ENCODE results near the gene CD300LF. TPM values are rescaled to one million over a fixed set of nuclear protein-coding genes. Genes with fewer than 3 reads are reported as not detected.

The CD300LF gene
- total RNA-seq, 1 donor from 2014 or later, result 0.49 TPM

- Histone ChIP-seq H3K4me3 (no peak overlapping the region), H3K27ac (no peak overlapping the region), H3K9me3 (no peaks in the 10 kb centered on the region), H3K4me1 (no peaks in the 10 kb centered on the region), H3K36me3 (no peaks in the 10 kb centered on the region), H3K27me3 (no peaks in the 10 kb centered on the region)
- no peak for DNase-seq (ENCODE audit: extremely low spot score in 2 of 2)
- intact Hi-C loops (cut with DNase I), result no loop called here
- TF ChIP-seq POLR2AphosphoS5 (IDR thresholded peaks at IDR 0.05; ENCODE audit: insufficient read depth in 1 of 2, low read depth in 1 of 2), result no peak
- TF ChIP-seq CTCF (IDR thresholded peaks at IDR 0.05), result no peak
- no peak for TF ChIP-seq POLR2A (IDR thresholded peaks at IDR 0.05)
Observed at GRCh38 chr17:74649909-74650308, 62.8 kb downstream of the CD300LF start.

GRCh38 chr17:74647871-74648672, 64.7 kb downstream of the CD300LF start:
- TF ChIP-seq POLR2A (IDR thresholded peaks at IDR 0.05) (no peak), CTCF (IDR thresholded peaks at IDR 0.05) (no peak), POLR2AphosphoS5 (IDR thresholded peaks at IDR 0.05; ENCODE audit: insufficient read depth in 1 of 2, low read depth in 1 of 2) (no peak)
- H3K4me3 ChIP-seq, result no peak overlapping the region
- H3K36me3 ChIP-seq, result no peaks in the 10 kb centered on the region
- intact Hi-C loops (cut with DNase I), result no loop called here
- DNase-seq (ENCODE audit: extremely low spot score in 2 of 2), result no peak
- no peak overlapping the region for H3K27ac ChIP-seq
- H3K9me3 ChIP-seq, result no peaks in the 10 kb centered on the region
- no peaks in the 10 kb centered on the region for H3K4me1 ChIP-seq
- no peaks in the 10 kb centered on the region for H3K27me3 ChIP-seq

- H3K27me3 ChIP-seq, result no peaks in the 10 kb centered on the region
- intact Hi-C loops (cut with DNase I), result no loop called here
- H3K9me3 ChIP-seq, result no peaks in the 10 kb centered on the region
- H3K36me3 ChIP-seq, result no peaks in the 10 kb centered on the region
- no peak overlapping the region for H3K4me3 ChIP-seq
- no peak overlapping the region for H3K27ac ChIP-seq
- H3K4me1 ChIP-seq, result no peaks in the 10 kb centered on the region
- DNase-seq (ENCODE audit: extremely low spot score in 2 of 2), result no peak
- TF ChIP-seq POLR2A (IDR thresholded peaks at IDR 0.05) (no peak), POLR2AphosphoS5 (IDR thresholded peaks at IDR 0.05; ENCODE audit: insufficient read depth in 1 of 2, low read depth in 1 of 2) (no peak), CTCF (IDR thresholded peaks at IDR 0.05) (no peak)
Observed at GRCh38 chr17:74646231-74646630, 66.5 kb downstream of the CD300LF start.

- no peaks in the 10 kb centered on the region for H3K4me1 ChIP-seq
- H3K4me3 ChIP-seq, result no peak overlapping the region
- no peaks in the 10 kb centered on the region for H3K27me3 ChIP-seq
- H3K36me3 ChIP-seq, result no peaks in the 10 kb centered on the region
- intact Hi-C loops (cut with DNase I), result no loop called here
- no peaks in the 10 kb centered on the region for H3K9me3 ChIP-seq
- DNase-seq (ENCODE audit: extremely low spot score in 2 of 2), result no peak
- TF ChIP-seq POLR2A (IDR thresholded peaks at IDR 0.05), result no peak
- H3K27ac ChIP-seq, result no peak overlapping the region
Observed at GRCh38 chr17:74645010-74645409, 67.7 kb downstream of the CD300LF start.

- no peaks in the 10 kb centered on the region for H3K4me1 ChIP-seq
- H3K36me3 ChIP-seq, result no peaks in the 10 kb centered on the region
- no peak overlapping the region for H3K4me3 ChIP-seq
- intact Hi-C loops (cut with DNase I), result no loop called here
- no peaks in the 10 kb centered on the region for H3K27me3 ChIP-seq
- H3K27ac ChIP-seq, result no peak overlapping the region
- no peaks in the 10 kb centered on the region for H3K9me3 ChIP-seq
- TF ChIP-seq CTCF (IDR thresholded peaks at IDR 0.05), result no peak
- TF ChIP-seq POLR2AphosphoS5 (IDR thresholded peaks at IDR 0.05; ENCODE audit: insufficient read depth in 1 of 2, low read depth in 1 of 2), result no peak
- no peak for TF ChIP-seq POLR2A (IDR thresholded peaks at IDR 0.05)
- no peak for DNase-seq (ENCODE audit: extremely low spot score in 2 of 2)
Observed at GRCh38 chr17:74644419-74644818, 68.3 kb downstream of the CD300LF start.

Small RNAs within 50 kb of the gene (microRNA-seq; reads per million reads assigned to microRNA genes)
- 76.6 reads per million, percentile 48 among the genes with 10 or more reads in this experiment for gene MIR3615 (ENCODE audit: borderline number of aligned reads, borderline replicate concordance)

Other genes with a start within 250 kb of the CD300LF start
- gene CD300A, start 246.3 kb downstream of the CD300LF start, total RNA-seq, result 4.2 TPM
- 0.25 TPM for gene CD300LB, start 181.4 kb downstream of the CD300LF start, total RNA-seq
- not detected for gene CD300C, start 166.8 kb downstream of the CD300LF start, total RNA-seq
- gene CD300H, start 145.4 kb downstream of the CD300LF start, total RNA-seq, result not detected
- not detected for gene CD300LD, start 120.6 kb downstream of the CD300LF start, total RNA-seq
- 0.98 TPM for gene CD300E, start 89.2 kb downstream of the CD300LF start, total RNA-seq
- gene RAB37, start 24.3 kb upstream of the CD300LF start, total RNA-seq, result 7.1 TPM
- gene NHERF1, start 35.7 kb upstream of the CD300LF start, total RNA-seq, result 57.2 TPM
- gene NAT9, start 63.4 kb upstream of the CD300LF start, total RNA-seq, result 28.5 TPM
- not detected for gene GRIN2C, start 147.0 kb upstream of the CD300LF start, total RNA-seq
- gene FDXR, start 160.1 kb upstream of the CD300LF start, total RNA-seq, result 16.0 TPM
- gene FADS6, start 180.7 kb upstream of the CD300LF start, total RNA-seq, result 1.5 TPM
- gene USH1G, start 210.3 kb upstream of the CD300LF start, total RNA-seq, result 0.49 TPM
- gene OTOP2, start 211.3 kb upstream of the CD300LF start, total RNA-seq, result not detected
- gene OTOP3, start 223.0 kb upstream of the CD300LF start, total RNA-seq, result 0.74 TPM